Left lung (tissue), 10 donors: ENCODE data around the gene NADK2. TPM values are rescaled to one million over a fixed set of nuclear protein-coding genes. Genes with fewer than 3 reads are reported as not detected.

ENCODE experiments used
- ATAC-seq: fragments of 200-7000 bp; cut with Tn5 transposase; one replicate; pipeline ENCODE4 v1.9.1; 2020; ENCODE audit warnings: moderate library complexity
- DNase-seq, 4 donors: peaks; one replicate each; pipeline ENCODE4 v3.0.0-alpha.2; 2013 to 2020
- H3K27ac ChIP-seq, 2 donors: fragments of 200-600 bp; sonication (generic) in 1 of 2; one replicate each; pipeline versions ENCODE4 v1.5.0 to v1.8.0; 2020 to 2021
- H3K27me3 ChIP-seq, 2 donors: fragments of 200-600 bp; sonication (generic) in 1 of 2; one replicate each; pipeline versions ENCODE4 v1.5.0 to v1.8.0; 2020 to 2021
- H3K36me3 ChIP-seq, 2 donors: fragments of 200-600 bp; sonication (generic) in 1 of 2; one replicate each; pipeline versions ENCODE4 v1.5.0 to v1.8.0; 2020 to 2021
- H3K4me1 ChIP-seq, 2 donors: fragments of 200-600 bp; one replicate each; pipeline ENCODE4 v1.8.0; 2021
- H3K4me3 ChIP-seq, 2 donors: fragments of 200-600 bp; sonication (generic) in 1 of 2; one replicate each; pipeline versions ENCODE4 v1.5.0 to v1.8.0; 2020 to 2021; ENCODE audit warnings: mild to moderate bottlenecking in 1 of 2
- H3K9me3 ChIP-seq, 2 donors: fragments of 200-600 bp; sonication (generic) in 1 of 2; one replicate each; pipeline versions ENCODE4 v1.5.0 to v1.8.0; 2020 to 2021
- intact Hi-C, 2 donors: fragments of 100-400 bp; cut with DNase I; formaldehyde crosslinking; loops; one replicate each; pipeline versions ENCODE4 v1.11.2 to v1.14.2; 2022
- polyA plus RNA-seq, 6 donors: library from polyadenylated mRNA; unstranded; fragments of 120-200 nt; gene quantifications; one replicate each; pipeline ENCODE4 v1.2.1, GENCODE V29; 2013; ENCODE audit not compliant: insufficient read length in 6 of 6
- total RNA-seq, 2 donors: library from RNA; stranded (reverse); fragmentation: NEBNext Ultra II Directional; extraction: Animal tissue kit (Norgen Biotek cat#: 25700); gene quantifications; one replicate each; pipeline ENCODE4 v1.2.1, GENCODE V29; 2021
- TF ChIP-seq, protein P1 (sequence below), 2 donors: fragments of 200-600 bp; sonication (generic) in 1 of 2; IDR thresholded peaks; one replicate each; pipeline versions ENCODE4 v1.5.0 to v1.8.0; 2021; ENCODE audit warnings: antibody characterized with exemption in 2 of 2
- donor health status: DM: no; HTN: yes; CAD: no.
- donor health status: DM: no; HTN: no; CAD: no.

Gene NADK2
- total and polyA plus RNA-seq, 8 donors, result 23.8 to 57.2 (median 47.8) TPM

DNA sequence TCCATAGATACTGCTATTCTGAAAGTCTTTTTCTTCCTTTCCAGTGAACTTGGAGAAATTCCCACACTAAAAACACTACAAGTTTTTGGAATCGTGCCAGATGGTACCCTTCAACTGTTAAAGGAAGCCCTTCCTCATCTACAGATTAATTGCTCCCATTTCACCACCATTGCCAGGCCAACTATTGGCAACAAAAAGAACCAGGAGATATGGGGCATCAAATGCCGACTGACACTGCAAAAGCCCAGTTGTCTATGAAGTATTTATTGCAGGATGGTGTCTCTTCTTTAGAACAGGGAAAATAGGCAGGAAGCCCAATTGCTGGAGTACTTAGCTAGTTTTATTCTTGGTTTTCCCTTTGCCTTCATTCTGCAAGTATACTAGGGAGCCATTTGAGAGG lies 60.0 kb downstream of the NADK2 start:
- H3K9me3 ChIP-seq, result no peaks in the 10 kb centered on the region
- H3K4me1 ChIP-seq, result no peaks in the 10 kb centered on the region
- H3K27ac ChIP-seq, result no peak overlapping the region
- no peak for ATAC-seq
- intact Hi-C loops, result no loop called here
- H3K36me3 ChIP-seq, result peaks cover 0 to 53% of the 10 kb centered on the region in 2 donors
- H3K4me3 ChIP-seq, result no peak overlapping the region
- H3K27me3 ChIP-seq, result no peaks in the 10 kb centered on the region
- TF ChIP-seq, protein P1, sequence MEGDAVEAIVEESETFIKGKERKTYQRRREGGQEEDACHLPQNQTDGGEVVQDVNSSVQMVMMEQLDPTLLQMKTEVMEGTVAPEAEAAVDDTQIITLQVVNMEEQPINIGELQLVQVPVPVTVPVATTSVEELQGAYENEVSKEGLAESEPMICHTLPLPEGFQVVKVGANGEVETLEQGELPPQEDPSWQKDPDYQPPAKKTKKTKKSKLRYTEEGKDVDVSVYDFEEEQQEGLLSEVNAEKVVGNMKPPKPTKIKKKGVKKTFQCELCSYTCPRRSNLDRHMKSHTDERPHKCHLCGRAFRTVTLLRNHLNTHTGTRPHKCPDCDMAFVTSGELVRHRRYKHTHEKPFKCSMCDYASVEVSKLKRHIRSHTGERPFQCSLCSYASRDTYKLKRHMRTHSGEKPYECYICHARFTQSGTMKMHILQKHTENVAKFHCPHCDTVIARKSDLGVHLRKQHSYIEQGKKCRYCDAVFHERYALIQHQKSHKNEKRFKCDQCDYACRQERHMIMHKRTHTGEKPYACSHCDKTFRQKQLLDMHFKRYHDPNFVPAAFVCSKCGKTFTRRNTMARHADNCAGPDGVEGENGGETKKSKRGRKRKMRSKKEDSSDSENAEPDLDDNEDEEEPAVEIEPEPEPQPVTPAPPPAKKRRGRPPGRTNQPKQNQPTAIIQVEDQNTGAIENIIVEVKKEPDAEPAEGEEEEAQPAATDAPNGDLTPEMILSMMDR (IDR thresholded peaks at IDR 0.05), result no peak
- DNase-seq, result no peak

DNA sequence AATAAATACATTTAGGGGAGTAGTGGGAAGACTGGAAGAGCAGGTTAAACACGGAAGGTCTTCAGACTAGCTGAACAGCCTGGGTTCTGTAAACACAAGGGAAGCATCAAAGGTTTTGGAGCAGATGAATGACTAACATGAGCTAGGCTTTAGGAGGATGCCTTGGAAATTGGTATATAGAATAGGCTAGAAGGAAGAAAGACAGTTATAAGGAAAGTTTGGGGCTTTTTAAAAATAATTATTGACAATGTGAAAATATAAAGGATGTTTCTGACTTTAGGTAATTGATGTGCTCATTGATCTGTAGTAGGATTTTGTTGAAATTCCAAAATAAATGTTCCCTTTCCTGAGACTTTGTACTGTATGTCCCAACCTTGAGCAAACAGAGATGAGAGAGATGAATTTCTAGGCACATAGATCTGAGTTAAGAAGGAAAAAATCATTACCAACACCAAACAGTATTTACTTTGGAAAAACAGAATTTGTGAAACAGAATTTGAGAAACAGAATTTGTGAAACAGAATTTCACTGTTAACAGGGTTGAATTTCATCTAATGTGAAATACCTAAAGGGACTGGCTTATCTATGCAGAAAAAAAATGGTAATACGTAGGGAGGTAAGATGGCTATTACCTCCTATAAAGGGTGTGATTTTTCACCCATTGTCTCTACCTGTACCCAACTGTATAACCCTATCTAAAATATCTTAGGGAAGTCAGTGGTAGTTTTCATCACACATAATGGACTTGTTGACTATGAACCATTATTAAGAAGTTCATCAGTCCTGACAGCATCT lies 61.0 kb downstream of the NADK2 start:
- H3K36me3 ChIP-seq, result peaks cover 0 to 53% of the 10 kb centered on the region in 2 donors
- intact Hi-C loops, result no loop called here

DNA sequence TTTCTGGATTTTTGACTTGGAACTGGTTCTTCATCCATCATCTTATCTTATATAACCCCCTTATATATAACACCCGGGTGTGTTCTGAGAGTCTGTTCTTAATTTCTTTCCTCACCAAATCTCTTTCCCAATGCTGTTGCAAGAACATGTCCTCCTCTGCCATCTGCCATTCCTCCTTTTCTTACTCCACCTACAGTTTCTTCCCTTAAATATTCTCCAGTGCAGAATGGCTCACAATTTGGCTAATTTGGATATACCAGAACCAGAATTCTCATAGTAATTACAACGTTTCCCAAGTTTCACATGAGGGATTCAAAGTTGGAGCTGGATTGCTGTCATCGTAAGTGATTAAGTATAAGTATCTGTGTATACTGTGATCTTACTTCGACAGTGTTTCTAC lies 61.8 kb downstream of the NADK2 start:
- no peak overlapping the region for H3K27ac ChIP-seq
- no peaks in the 10 kb centered on the region for H3K4me1 ChIP-seq
- no peaks in the 10 kb centered on the region for H3K27me3 ChIP-seq
- no peak for DNase-seq
- peaks cover 0 to 59% of the 10 kb centered on the region in 2 donors for H3K36me3 ChIP-seq
- intact Hi-C loops, result no loop called here
- TF ChIP-seq, protein P1 (IDR thresholded peaks at IDR 0.05), result no peak
- ATAC-seq, result no peak
- H3K9me3 ChIP-seq, result no peaks in the 10 kb centered on the region
- H3K4me3 ChIP-seq, result no peak overlapping the region

More for the DNA sequence above, 61.0 kb downstream of the NADK2 start:
- TF ChIP-seq, protein P1 (IDR thresholded peaks at IDR 0.05), result no peak
- no peak overlapping the region for H3K4me3 ChIP-seq
- H3K27me3 ChIP-seq, result no peaks in the 10 kb centered on the region
- H3K27ac ChIP-seq, result no peak overlapping the region
- H3K4me1 ChIP-seq, result no peaks in the 10 kb centered on the region
- no peak for ATAC-seq
- H3K9me3 ChIP-seq, result no peaks in the 10 kb centered on the region
- peak in 1 of 4 donors; percentile 21 for DNase-seq

DNA sequence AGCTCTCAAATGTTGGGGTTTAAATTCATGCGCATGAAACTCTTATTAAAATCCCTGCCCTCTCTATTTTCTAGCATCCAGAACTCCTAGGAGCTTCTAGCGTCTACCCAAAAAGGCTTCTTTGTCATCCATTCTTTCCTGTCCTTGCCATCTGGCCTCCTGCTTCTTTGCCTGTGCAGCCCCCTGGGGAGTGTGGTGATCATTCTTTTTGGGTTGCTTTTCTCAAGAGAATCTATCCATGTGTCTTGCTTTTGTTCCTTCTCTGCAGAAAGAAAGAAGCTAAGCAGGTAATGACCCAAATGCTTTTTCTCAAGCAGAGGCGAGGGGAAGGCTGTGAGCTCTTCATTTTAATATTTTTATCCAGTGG lies 63.2 kb downstream of the NADK2 start:
- Histone ChIP-seq H3K27ac (no peak overlapping the region), H3K27me3 (no peaks in the 10 kb centered on the region), H3K4me1 (no peaks in the 10 kb centered on the region), H3K36me3 (peaks cover 0 to 72% of the 10 kb centered on the region in 2 donors), H3K4me3 (no peak overlapping the region), H3K9me3 (no peaks in the 10 kb centered on the region)
- ATAC-seq (no peak), DNase-seq (no peak)
- intact Hi-C loops, result no loop called here
- TF ChIP-seq, protein P1 (IDR thresholded peaks at IDR 0.05), result no peak

DNA sequence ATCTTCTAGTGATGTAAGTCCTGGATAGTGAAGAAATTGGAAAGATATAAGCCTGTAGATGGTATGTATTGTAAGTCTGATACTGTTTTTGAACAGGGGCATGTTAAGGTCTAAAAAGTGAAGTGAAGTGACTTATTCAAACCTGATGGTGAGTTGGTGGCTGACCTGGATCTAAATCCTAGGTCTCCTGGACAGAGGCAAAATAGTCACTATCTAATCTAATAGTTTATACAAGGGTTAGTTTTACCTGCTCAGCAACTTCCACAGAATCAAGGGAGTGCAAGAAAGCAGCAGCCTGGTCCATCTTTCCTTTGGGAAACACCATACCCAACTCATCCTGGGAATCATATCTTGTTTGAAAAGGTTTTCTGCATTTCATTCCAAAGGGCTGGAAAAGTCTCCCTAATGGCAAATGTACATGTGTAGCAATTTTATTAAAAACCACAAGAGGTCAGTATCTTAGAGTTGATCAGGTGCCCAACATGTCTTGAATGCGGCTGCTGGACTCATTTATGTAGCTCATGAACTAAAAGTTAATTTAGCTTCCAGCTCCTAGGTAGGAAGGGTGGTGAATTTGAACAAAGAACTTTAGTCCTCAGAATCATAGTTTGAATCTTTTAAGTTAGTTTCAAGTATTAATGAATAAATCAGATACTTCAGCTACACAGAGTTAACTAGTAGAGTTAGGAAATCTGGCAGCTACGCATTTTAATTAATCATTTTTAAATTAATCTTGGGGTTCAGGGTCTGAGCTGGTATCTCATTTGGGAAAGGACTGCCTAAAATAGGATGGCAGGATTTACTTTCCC lies 63.8 kb downstream of the NADK2 start:
- H3K4me1 ChIP-seq, result no peaks in the 10 kb centered on the region
- intact Hi-C loops, result no loop called here
- ATAC-seq (peak; percentile 80), DNase-seq (peak in 1 of 4 donors; percentile 36)
- no peak overlapping the region for H3K4me3 ChIP-seq
- H3K36me3 ChIP-seq, result peaks cover 0 to 77% of the 10 kb centered on the region in 2 donors
- H3K27me3 ChIP-seq, result no peaks in the 10 kb centered on the region
- no peaks in the 10 kb centered on the region for H3K9me3 ChIP-seq
- TF ChIP-seq, protein P1 (IDR thresholded peaks at IDR 0.05), result peak; percentile 31 to 51
- H3K27ac ChIP-seq, result no peak overlapping the region
